Activated T-helper 1 cell treated with anti-CD3 and anti-CD28 coated beads, Interleukin-12 subunit alpha, Interleukin-12 subunit beta, Interleukin-2, Interleukin-4 antibody, amounts not matched to agents 30 ng/mL and 10 ng/mL and 1 ng/mL, durations not matched to agents 14 hours and 24 hours and 36 hours (primary cell): ENCODE data around the gene PHRF1. TPM values are rescaled to one million over a fixed set of nuclear protein-coding genes. Genes with fewer than 3 reads are reported as not detected.
A peak's percentile ranks its signal among the peaks of the same experiment; 100 is the strongest.

Source experiments
- DNase-seq: peaks from one replicate; pipeline ENCODE4 v3.0.0; 2021; ENCODE audit warnings: low spot score
- H3K27ac Mint-ChIP-seq: one replicate; pipeline ENCODE4 v1.8.0; 2021; ENCODE audit warnings: mild to moderate bottlenecking, mixed read lengths
- H3K27me3 Mint-ChIP-seq: one replicate; pipeline ENCODE4 v1.8.0; 2022; ENCODE audit warnings: mild to moderate bottlenecking, moderate library complexity, mixed read lengths; ENCODE audit not compliant: insufficient read depth
- H3K36me3 Mint-ChIP-seq: one replicate; pipeline ENCODE4 v1.8.0; 2021; ENCODE audit warnings: low read depth, mixed read lengths
- H3K4me1 Mint-ChIP-seq: one replicate; pipeline ENCODE4 v1.8.0; 2021; ENCODE audit warnings: low read depth, mixed read lengths
- H3K4me3 Mint-ChIP-seq: one replicate; pipeline ENCODE4 v1.8.0; 2021; ENCODE audit warnings: mild to moderate bottlenecking, moderate library complexity, mixed read lengths
- H3K9me3 Mint-ChIP-seq: one replicate; pipeline ENCODE4 v1.8.0; 2021; ENCODE audit warnings: mixed read lengths
- intact Hi-C: fragments of 100-400 bp; cut with micrococcal nuclease; formaldehyde crosslinking; loops from one replicate; pipeline ENCODE4 v1.15.1; 2024
- total RNA-seq: library from RNA; stranded (reverse); gene quantifications from 2 replicates; pipeline ENCODE4 v1.2.3, GENCODE V29; 2022

The PHRF1 gene
- total RNA-seq, 1 donor from 2014 or later: 58.6 TPM

DNA sequence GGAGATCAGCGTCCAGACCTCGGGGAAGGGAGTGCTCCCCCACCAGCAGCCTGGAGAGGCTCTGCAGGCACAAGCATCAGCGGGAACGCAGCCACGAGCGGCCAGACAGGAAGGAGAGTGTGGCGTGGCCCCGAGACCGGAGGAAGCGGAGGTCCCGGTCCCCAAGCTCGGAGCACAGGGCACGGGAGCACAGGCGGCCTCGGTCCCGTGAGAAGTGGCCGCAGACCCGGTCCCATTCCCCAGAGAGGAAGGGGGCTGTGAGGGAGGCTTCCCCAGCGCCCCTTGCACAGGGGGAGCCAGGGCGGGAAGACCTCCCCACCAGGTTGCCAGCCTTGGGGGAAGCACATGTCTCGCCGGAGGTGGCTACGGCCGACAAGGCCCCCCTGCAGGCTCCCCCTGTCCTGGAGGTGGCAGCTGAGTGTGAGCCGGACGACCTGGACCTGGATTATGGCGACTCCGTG, 32.6 kb downstream of the PHRF1 start:
- no peak for DNase-seq
- intact Hi-C loops: no loop called here
- H3K27ac Mint-ChIP-seq: no peak overlapping the region
- H3K36me3 Mint-ChIP-seq: peaks cover 29% of the 10 kb centered on the region
- H3K4me3 Mint-ChIP-seq: no peak overlapping the region
- peaks cover 7% of the 10 kb centered on the region for H3K4me1 Mint-ChIP-seq
- no peaks in the 10 kb centered on the region for H3K27me3 Mint-ChIP-seq
- no peaks in the 10 kb centered on the region for H3K9me3 Mint-ChIP-seq

DNA sequence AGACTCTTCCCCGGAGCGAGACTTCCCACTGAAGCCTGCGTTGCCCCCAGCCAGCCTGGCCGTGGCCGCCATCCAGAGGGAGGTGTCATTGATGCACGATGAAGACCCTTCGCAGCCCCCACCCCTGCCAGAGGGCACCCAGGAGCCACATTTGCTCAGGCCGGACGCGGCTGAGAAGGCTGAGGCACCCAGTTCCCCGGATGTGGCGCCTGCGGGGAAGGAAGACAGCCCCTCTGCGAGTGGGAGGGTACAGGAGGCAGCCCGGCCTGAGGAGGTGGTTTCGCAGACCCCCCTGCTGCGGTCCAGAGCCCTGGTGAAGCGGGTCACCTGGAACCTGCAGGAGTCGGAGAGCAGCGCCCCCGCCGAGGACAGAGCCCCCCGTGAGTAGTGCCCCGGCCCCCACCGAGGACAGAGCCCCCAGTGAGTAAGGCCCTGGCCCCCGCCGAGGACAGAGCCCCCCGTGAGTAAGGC, 33.1 kb downstream of the PHRF1 start:
- no peaks in the 10 kb centered on the region for H3K9me3 Mint-ChIP-seq
- intact Hi-C loops: no loop called here
- peaks cover 29% of the 10 kb centered on the region for H3K36me3 Mint-ChIP-seq
- DNase-seq: no peak
- peaks cover 7% of the 10 kb centered on the region for H3K4me1 Mint-ChIP-seq
- H3K27me3 Mint-ChIP-seq: no peaks in the 10 kb centered on the region
- H3K4me3 Mint-ChIP-seq: no peak overlapping the region
- no peak overlapping the region for H3K27ac Mint-ChIP-seq

DNA sequence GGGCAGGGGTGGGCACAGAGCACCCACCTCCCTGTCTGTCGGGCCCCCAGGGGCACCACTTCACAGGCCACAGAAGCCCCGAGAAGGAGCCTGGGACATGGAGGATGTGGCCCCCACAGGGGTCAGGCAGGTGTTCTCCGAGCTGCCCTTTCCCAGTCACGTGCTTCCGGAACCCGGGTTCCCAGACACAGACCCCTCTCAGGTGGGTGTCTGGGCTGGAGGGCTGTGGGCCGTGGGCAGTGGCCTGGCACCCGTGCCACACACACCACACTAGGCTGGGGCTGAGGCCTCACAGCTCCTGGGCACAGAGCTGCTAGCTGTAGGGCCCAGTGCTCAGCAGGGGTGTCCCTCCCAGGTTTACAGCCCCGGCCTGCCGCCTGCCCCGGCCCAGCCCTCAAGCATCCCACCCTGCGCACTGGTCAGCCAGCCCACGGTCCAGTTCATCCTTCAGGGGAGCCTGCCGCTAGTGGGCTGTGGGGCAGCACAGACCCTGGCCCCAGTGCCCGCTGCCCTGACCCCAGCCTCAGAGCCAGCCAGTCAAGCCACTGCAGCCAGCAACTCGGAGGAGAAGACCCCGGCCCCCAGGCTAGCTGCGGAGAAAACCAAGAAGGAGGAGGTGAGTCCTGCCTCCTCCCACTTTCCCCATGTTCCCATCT, 34.0 kb downstream of the PHRF1 start:
- peaks cover 28% of the 10 kb centered on the region for H3K36me3 Mint-ChIP-seq
- intact Hi-C loops: no loop called here
- DNase-seq: no peak
- no peaks in the 10 kb centered on the region for H3K9me3 Mint-ChIP-seq
- no peak overlapping the region for H3K27ac Mint-ChIP-seq
- H3K27me3 Mint-ChIP-seq: no peaks in the 10 kb centered on the region
- H3K4me1 Mint-ChIP-seq: peaks cover 7% of the 10 kb centered on the region
- H3K4me3 Mint-ChIP-seq: no peak overlapping the region

DNA sequence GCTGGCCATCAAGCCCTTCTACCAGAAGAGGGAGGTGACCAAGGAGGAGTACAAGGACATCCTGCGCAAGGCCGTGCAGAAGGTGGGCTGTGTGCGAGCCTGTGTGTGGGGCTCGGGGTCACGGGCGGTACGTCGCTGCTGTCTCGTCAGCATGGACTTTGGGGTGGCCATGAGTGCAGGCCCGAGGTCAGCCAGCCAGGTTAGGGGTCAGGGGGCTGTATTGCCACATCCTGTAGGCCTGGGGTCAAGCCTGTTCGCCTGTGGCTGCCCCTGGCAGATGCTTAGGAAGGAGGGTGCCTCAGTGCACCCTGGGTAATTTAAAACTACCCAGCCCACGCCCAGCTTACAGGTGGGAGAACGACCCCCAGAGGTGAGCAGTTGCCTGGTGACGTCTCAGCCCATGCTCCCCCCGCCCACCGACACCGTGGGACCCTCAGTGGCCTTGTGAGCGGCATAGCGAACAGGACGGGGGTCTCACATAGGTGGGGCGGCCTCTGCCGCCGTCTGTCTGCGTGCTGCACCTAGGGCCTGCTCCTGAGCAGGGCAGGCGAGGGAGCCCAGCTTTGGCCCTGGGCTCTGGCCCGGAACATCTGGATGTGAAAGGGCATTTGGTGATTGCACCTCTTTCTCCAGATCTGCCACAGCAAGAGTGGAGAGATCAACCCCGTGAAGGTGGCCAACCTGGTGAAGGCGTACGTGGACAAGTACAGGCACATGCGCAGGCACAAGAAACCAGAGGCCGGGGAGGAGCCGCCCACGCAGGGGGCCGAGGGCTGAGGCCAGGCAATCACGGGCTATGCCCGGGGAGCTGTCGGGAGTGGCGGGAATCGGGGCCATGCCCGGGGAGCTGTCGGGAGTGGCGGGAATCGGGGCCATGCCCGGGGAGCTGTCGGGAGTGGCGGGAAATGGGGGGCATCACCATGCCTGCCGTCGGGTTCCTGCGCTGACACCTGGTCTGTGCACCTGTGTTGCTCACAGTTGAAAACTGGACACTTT, 35.0 kb downstream of the PHRF1 start:
- no peak for DNase-seq
- H3K4me3 Mint-ChIP-seq: no peak overlapping the region
- no peaks in the 10 kb centered on the region for H3K9me3 Mint-ChIP-seq
- H3K27ac Mint-ChIP-seq: no peak overlapping the region
- H3K4me1 Mint-ChIP-seq: peaks cover 7% of the 10 kb centered on the region
- no peaks in the 10 kb centered on the region for H3K27me3 Mint-ChIP-seq
- peaks cover 28% of the 10 kb centered on the region for H3K36me3 Mint-ChIP-seq
- intact Hi-C loops: no loop called here

DNA sequence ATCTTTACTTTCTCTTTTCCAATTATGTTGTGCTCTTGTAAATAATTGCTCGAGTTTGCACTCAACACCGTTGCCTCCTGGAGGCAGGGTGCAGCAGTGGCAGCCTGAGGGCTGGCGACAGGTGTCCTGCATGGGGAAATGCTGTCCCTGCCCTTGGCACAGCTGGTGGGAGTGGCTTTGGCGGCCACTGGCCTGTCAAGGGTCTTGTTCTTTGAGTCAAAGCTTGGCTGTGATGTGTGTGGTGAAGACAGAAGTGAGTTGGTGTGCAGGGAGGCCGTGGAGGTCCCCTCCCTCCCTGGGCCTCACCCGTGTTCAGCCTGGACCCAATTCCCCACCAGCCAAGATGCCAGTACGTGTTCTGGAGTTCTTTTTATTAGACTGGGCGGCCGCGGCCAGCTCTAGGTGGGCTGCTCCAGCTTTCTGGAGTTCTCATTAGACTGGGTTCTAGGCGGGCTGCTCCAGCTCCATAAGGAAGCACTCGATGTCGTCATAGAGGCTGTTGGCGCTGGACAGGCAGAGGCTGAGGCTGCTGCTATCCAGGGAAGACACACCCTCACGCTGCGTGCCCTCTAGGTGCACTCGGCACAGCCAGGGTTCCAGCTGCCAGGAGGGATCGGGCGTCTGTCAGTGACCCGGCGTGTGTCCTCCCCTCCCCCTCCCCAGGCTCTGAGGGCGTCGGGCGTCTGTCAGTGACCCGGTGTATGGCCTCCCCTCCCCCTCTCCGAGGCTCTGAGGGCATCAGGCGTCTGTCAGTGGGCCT, 36.1 kb downstream of the PHRF1 start:
- Mint-ChIP-seq H3K4me3 (peak overlapping the region; percentile 68), H3K27me3 (no peaks in the 10 kb centered on the region), H3K4me1 (peaks cover 7% of the 10 kb centered on the region), H3K27ac (peak overlapping the region; percentile 24), H3K36me3 (peaks cover 21% of the 10 kb centered on the region), H3K9me3 (no peaks in the 10 kb centered on the region)
- intact Hi-C loops: loop anchor here (2.0 kb wide), 1 partner anchor 44 kb away; no protein-coding TSS in a partner anchor
- DNase-seq: no peak

DNA sequence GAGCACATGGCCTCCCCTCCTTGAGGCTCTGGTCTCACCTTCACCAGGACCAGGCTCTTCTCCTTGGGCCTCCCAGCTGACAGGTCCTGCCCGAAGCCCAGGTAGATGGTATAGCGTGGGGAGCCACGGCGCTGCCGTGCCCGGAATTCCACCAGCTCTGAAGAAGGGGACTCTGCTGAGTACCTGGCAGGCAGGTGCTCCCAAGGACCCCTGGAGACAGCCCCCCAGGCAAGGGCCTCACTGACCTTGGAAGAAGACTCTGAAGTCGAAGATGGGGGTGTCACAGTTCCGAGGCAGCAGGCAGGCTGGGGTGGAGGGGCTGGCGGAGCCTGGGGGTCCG, 36.7 kb downstream of the PHRF1 start:
- no peak for DNase-seq
- H3K36me3 Mint-ChIP-seq: peaks cover 20% of the 10 kb centered on the region
- H3K27ac Mint-ChIP-seq: no peak overlapping the region
- peaks cover 7% of the 10 kb centered on the region for H3K4me1 Mint-ChIP-seq
- no peaks in the 10 kb centered on the region for H3K27me3 Mint-ChIP-seq
- intact Hi-C loops: loop anchor here (2.0 kb wide), 1 partner anchor 44 kb away; no protein-coding TSS in a partner anchor
- H3K4me3 Mint-ChIP-seq: no peak overlapping the region
- no peaks in the 10 kb centered on the region for H3K9me3 Mint-ChIP-seq

DNA sequence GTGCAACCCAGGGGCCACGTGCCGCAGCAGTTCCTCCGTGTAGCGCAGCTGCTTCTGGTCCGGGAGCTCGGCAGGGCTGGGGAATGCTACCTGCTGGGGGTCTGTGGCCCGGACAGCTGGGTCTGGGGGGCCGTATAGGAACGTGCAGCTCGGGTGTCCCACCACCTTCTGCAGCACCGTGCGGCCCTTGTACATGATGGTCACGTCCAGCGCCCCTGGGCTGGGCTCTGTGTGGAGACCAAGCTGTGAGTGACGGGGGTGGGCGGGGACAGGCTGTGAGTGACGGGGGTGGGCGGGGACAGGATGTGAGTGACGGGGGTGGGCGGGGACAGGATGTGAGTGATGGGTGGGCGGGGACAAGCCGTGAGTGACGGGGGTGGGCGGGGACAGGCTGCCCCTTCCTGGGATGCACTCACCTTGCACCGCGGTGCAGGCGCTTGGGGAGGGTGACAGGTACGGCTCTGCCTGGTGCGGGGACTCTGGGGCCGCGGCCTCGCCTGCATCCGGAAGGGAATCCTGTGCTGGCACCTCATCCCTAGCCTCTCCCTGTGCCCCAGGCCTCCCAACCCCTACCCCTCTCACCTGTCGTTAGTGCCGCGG, 37.2 kb downstream of the PHRF1 start:
- Mint-ChIP-seq H3K27me3 (no peaks in the 10 kb centered on the region), H3K36me3 (peaks cover 17% of the 10 kb centered on the region), H3K4me1 (peaks cover 7% of the 10 kb centered on the region), H3K27ac (peak overlapping the region; percentile 48), H3K9me3 (no peaks in the 10 kb centered on the region), H3K4me3 (peak overlapping the region; percentile 86)
- DNase-seq: peak; percentile 53
- intact Hi-C loops: loop anchor here (2.0 kb wide), 1 partner anchor 45 kb away; no protein-coding TSS in a partner anchor

DNA sequence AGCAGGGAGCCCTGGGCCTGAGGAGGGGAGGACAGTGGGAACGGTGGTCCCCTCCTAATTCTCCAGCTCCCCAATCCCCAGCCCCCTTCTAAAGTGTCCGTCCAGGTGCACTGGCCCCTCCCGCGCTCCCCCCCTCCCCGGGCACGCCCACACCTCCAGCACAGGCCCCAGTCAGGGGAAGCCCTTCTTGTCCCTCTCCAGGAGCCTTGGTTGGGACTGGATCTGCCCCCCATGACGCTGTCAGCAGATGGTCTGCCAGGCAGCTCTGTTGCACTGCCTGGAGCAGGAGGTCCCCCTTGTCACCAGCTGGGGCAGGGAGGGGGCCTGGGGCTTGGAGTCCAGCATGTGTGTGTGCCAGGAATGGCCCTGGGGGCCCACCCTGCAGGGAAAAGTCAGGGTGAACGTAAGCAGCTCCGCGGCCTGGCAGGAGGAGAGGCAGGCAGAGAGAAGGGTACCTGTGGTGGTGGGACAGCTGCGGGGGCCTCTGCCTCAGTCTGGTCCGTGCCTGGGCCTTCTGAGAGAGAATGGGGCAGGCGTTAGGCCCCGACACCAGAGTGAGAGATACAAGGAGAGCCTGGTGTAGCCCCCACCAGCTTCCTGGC, 37.9 kb downstream of the PHRF1 start:
- Mint-ChIP-seq H3K4me1 (peaks cover 7% of the 10 kb centered on the region), H3K9me3 (no peaks in the 10 kb centered on the region), H3K27me3 (no peaks in the 10 kb centered on the region), H3K36me3 (peaks cover 15% of the 10 kb centered on the region), H3K27ac (peak overlapping the region; percentile 72), H3K4me3 (peak overlapping the region; percentile 86)
- intact Hi-C loops: no loop called here
- no peak for DNase-seq

DNA sequence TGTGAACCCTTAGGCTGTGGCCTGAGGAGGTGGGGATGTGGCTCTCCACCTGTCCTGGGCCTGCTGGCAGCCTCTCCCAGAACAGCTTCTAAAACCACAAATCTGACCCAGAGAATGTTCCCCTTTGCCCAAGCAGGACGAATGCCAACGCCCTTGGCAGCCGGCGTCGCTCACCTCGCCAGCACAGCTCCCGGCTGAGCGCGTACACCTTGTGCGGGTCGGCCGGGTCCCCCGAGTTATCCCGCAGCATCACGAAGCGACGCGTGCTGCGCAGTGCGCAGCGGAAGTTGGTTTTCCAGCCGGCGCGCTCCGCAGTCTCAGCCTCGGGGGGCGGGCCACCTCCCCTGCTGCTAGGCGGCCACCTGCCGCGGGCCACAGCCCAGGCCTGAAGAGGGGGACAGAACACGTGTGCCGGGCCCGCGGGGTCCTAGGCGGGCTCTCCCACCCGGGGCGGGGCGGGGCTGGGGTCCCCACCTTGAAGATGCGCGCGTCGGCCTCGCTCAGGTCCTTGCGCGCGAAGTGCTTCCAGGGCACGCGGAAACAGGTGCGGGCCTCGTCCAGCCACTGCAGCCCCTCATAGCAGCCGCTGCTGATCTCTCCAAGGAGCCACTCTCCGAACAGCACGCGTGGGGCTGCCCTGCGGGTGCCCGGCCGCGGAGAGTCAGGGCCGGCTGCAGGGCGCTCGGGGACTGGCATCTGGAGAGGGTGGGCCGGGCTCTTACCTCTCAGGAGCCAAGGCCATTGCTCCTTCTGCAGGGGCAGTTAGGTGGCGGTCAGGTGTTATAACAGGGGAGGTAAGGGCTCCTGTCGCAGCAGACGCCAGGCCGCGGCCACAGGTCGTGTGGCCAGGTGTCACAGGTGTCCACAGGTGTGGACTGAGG, 38.6 kb downstream of the PHRF1 start:
- H3K4me3 Mint-ChIP-seq: peak overlapping the region; percentile 86
- H3K9me3 Mint-ChIP-seq: no peaks in the 10 kb centered on the region
- H3K36me3 Mint-ChIP-seq: peaks cover 15% of the 10 kb centered on the region
- peak overlapping the region; percentile 72 for H3K27ac Mint-ChIP-seq
- H3K4me1 Mint-ChIP-seq: peaks cover 7% of the 10 kb centered on the region
- intact Hi-C loops: loop anchor here (1.0 to 5.0 kb wide), 3 partner anchors 27 to 182 kb away; partner anchors contain the start of genes LMNTD2, RASSF7 and SLC25A22
- no peaks in the 10 kb centered on the region for H3K27me3 Mint-ChIP-seq
- DNase-seq: no peak

DNA sequence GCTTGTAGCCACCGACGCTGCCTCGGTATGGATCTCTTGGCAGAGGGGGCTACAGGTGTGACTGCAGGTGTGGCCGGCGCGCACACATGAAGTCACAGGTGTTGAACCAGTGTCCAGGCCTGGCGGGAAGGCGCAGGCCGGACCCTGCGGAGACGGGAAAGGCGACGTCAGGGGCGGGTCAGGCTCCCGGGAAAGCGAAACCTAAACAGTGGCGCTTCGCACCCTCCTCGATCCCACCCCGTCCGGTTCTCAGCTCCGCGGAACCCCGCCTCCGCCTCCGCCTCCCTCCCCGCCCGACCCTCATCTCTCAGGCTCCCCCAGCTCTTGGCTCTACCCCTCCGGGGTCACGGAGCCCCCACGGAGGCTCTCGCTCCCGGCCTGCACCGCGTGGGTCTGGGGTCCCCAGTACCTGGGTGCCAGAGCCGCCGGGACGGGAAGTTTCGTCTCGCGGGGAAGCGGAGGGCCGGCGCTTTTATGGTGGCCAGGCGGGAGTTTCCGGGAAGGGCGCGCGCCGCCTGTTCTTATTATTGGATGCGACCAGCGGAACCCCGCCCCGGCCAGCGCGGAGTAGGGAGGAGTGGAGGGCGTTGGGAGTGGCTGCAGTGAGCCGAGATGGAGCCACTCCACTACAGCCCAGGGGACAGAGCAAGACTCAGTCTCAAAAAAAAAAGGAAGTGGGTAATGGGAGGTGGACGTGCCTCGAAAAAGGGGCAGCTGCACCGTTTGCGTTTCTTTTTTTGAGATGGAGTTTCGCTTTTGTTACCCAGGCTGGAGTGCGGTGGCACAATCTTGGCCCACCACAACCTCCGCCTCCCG, 39.4 kb downstream of the PHRF1 start, which contains the start of gene IRF7:
TSS of gene IRF7 (minus strand) at position 447 of the 816 bp plus-strand sequence. CDS start 586 bp downstream, outside the sequence.
- H3K36me3 Mint-ChIP-seq: peaks cover 14% of the 10 kb centered on the region
- H3K4me3 Mint-ChIP-seq: peak within 1 kb of the TSS; percentile 86
- no peaks in the 10 kb centered on the region for H3K27me3 Mint-ChIP-seq
- peaks cover 7% of the 10 kb centered on the region for H3K4me1 Mint-ChIP-seq
- peak; percentile 88 for DNase-seq
- intact Hi-C loops: loop anchor here (1.0 to 5.0 kb wide), 7 partner anchors 13 to 182 kb away; partner anchors contain the start of genes LMNTD2, LRRC56, PHRF1 and RASSF7
- H3K9me3 Mint-ChIP-seq: no peaks in the 10 kb centered on the region
- peak within 1 kb of the TSS; percentile 85 for H3K27ac Mint-ChIP-seq
